Panc1 (cell line): ENCODE results near the gene WNT11. TPM values are rescaled to one million over a fixed set of nuclear protein-coding genes. Genes with fewer than 3 reads are reported as not detected.

Experiments used
- ATAC-seq: fragments of 200-7000 bp; cut with Tn5 transposase; 2 replicates; pipeline ENCODE4 v1.9.1; 2020; ENCODE audit warnings: mild to moderate bottlenecking, moderate library complexity
- BruUV-seq: library from RNA; stranded (reverse); fragments of 400-500 nt; replicated peaks from 2 replicates; lab custom pipeline; 2021; lab: Mats Ljungman, UMichigan
- CTCF ChIA-PET: fragments of 300-600 bp; sonication (Branson Sonifier 250); formaldehyde crosslinking; loops from one replicate; lab custom pipeline; 2022; ENCODE audit warnings: antibody characterized with exemption; lab: Charles Lee
- POLR2A ChIA-PET: fragments of 300-600 bp; sonication (Branson Sonifier 250); formaldehyde crosslinking; loops from one replicate; lab custom pipeline; 2022; ENCODE audit warnings: antibody characterized with exemption; lab: Charles Lee
- DNase-seq: peaks from one replicate; pipeline ENCODE4 v3.0.0-alpha.2; 2010; ENCODE audit warnings: low read depth, low spot score
- H3K27ac ChIP-seq: 2 replicates; pipeline ENCODE4 v1.5.1; 2011; ENCODE audit warnings: mild to moderate bottlenecking, low read length, inconsistent platforms
- H3K27me3 ChIP-seq: fragments of 200-500 bp; sonication (Bioruptor generic); 2 replicates; pipeline ENCODE4 v1.6.0; 2014; ENCODE audit warnings: low read length, inconsistent platforms; ENCODE audit not compliant: control insufficient read depth, insufficient read depth
- H3K36me3 ChIP-seq: fragments of 200-500 bp; sonication (Bioruptor generic); 2 replicates; pipeline ENCODE4 v1.5.1; 2014; ENCODE audit warnings: inconsistent platforms, mild to moderate bottlenecking, low read length, moderate library complexity; ENCODE audit not compliant: control insufficient read depth, insufficient read depth
- H3K4me1 ChIP-seq: 2 replicates; pipeline ENCODE4 v1.5.1; 2011; ENCODE audit warnings: inconsistent platforms, mild to moderate bottlenecking, low read length, moderate library complexity; ENCODE audit not compliant: control insufficient read depth, insufficient read depth
- H3K4me3 ChIP-seq, 2 experiments: 2 replicates each; pipeline ENCODE4 v1.5.1; 2011 to 2012; ENCODE audit warnings: low read depth in 2 of 2, low read length in 2 of 2, mild to moderate bottlenecking in 2 of 2, inconsistent platforms in 1 of 2, moderate library complexity in 1 of 2
- H3K9me3 ChIP-seq: fragments of 200-500 bp; sonication (Bioruptor generic); 2 replicates; pipeline ENCODE4 v1.5.1; 2014; ENCODE audit warnings: low read depth, mild to moderate bottlenecking, inconsistent platforms, low read length, moderate library complexity; ENCODE audit not compliant: control insufficient read depth, insufficient read depth
- POLR2AphosphoS5 ChIP-seq: IDR thresholded peaks from 2 replicates; pipeline ENCODE4 v1.6.1; 2012; ENCODE audit warnings: mild to moderate bottlenecking, low read depth, low read length, moderate library complexity
- SIN3A ChIP-seq: IDR thresholded peaks from 2 replicates; pipeline ENCODE4 v1.6.1; 2012; ENCODE audit warnings: low read depth, mild to moderate bottlenecking, low read length, moderate library complexity, borderline replicate concordance; ENCODE audit not compliant: insufficient read depth
- TCF7L2 ChIP-seq: IDR thresholded peaks from 2 replicates; pipeline ENCODE4 v1.6.1; 2011; ENCODE audit warnings: mild to moderate bottlenecking, low read depth, low read length, inconsistent platforms
- in situ Hi-C: cut with HindIII; loops from 2 replicates; pipeline ENCODE4 v1.10.0; 2016; ENCODE audit warnings: low sequenced_read_pairs, low pct_unique_long_range_greater_than_20kb
- intact Hi-C: fragments of 100-400 bp; cut with micrococcal nuclease; formaldehyde crosslinking; loops from one replicate; pipeline ENCODE4 v1.10.0; 2022; ENCODE audit not compliant: unreplicated experiment
- total RNA-seq: library from RNA; stranded (reverse); gene quantifications from one replicate; pipeline ENCODE4 v1.2.1, GENCODE V29; 2021; ENCODE audit not compliant: unreplicated experiment
- TF ChIP-seq, protein P1 (sequence below): fragments of 450-650 bp; IDR thresholded peaks from 2 replicates; pipeline ENCODE4 v1.5.1; 2017; ENCODE audit warnings: mild to moderate bottlenecking
- TF ChIP-seq, protein P2 (sequence below), 2 experiments: IDR thresholded peaks; 2 replicates each; pipeline ENCODE4 v1.6.1; 2011 to 2012; ENCODE audit warnings: low read depth in 2 of 2, control low read depth in 1 of 2, low read length in 1 of 2, mild to moderate bottlenecking in 1 of 2, moderate library complexity in 1 of 2; ENCODE audit not compliant: insufficient read depth in 1 of 2

The WNT11 gene
- total RNA-seq, 1 experiment from 2014 or later = 1.1 TPM

DNA sequence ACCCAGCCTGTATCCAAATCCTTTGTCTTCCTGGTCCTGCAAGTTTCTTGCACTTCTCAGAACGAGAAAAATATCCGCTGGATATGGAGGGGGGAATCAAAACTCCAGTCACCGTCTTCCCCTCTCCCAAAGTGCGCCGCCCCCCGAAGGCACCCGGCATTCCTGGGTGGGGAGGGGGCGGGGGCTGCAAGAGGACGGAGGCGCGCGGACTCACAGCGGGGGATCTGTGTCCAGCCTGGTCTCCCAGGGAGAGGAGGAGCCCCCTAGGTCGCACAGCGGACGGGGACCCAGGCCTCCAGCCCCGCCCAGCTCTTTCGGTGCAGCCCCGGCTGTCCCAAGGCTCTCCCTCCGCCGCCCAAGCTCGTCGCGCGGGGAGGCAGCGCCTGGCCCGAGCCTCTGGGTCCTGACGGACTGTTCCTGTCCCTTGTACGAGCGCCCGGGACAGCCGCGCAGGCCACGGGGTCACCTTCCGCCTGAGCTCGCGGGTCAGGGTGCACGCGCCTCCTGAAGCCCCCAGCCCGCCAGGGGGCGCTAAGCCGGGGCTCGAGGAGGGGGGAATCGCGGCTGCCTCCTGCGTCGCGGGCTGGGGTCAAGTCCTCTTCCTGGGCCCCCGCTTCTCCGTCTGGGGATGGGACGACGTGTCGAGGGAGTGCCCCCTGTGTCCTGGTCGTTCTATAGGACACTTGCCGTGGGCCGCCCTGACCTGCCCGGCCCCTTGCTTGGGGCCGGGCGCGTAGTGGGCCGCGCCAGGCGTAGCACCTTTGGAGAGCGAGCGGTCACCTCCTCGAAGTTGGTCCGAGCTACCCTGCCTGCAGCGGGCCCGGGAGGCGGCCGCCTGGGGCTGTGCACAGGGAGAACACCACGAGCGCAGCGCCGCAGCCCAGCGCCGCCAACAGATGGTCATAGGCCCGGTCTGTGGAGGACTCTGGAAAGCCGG is 2.4 kb upstream of the WNT11 start:
- in situ Hi-C loops = no loop called here
- peaks cover 10% of the 10 kb centered on the region; the same call in 1 of the 2 replicates for H3K27me3 ChIP-seq

DNA sequence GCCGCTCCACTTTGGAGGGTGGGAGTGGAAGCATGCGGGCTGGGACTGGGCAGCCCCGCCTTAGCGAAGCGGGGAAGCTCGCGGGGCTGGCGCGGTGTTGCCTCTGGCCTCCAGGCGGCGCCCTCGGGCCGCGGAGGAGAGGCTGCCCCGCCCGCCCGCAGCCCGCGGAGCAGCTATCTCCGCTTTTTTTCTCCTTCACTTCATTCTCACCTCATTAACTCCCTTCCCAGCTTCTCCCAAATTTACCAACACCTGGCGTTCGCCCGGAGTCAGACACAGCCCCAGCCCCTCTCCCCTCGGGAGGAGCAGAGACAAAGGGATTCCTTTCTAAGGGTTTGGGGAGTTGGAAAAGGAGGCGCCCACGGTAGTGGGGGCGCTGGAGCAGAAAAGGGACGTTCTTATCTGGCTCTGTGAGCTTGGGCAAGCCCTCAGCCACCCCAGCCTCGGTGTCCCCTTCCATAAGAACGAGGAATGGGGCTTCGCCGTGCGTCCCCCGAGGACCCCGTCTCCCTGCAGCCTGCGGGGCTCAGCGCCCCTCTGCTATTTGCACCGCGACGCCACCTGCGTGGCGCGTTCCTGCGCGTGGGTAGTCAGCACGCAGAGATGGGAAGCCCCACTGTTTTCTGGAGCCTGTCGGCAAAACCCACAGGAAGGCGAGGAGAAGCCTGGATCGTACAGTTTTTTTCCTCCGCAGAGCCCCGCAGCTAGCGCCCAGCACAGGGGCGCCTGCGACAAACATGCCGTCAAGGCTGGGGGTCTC is 1.5 kb upstream of the WNT11 start:
- intact Hi-C loops (loop anchor here (1.0 to 5.0 kb wide), 3 partner anchors 111 to 311 kb away; no protein-coding TSS in a partner anchor), in situ Hi-C loops (no loop called here)
- no peak for TF ChIP-seq POLR2AphosphoS5
- TF ChIP-seq, protein P1, sequence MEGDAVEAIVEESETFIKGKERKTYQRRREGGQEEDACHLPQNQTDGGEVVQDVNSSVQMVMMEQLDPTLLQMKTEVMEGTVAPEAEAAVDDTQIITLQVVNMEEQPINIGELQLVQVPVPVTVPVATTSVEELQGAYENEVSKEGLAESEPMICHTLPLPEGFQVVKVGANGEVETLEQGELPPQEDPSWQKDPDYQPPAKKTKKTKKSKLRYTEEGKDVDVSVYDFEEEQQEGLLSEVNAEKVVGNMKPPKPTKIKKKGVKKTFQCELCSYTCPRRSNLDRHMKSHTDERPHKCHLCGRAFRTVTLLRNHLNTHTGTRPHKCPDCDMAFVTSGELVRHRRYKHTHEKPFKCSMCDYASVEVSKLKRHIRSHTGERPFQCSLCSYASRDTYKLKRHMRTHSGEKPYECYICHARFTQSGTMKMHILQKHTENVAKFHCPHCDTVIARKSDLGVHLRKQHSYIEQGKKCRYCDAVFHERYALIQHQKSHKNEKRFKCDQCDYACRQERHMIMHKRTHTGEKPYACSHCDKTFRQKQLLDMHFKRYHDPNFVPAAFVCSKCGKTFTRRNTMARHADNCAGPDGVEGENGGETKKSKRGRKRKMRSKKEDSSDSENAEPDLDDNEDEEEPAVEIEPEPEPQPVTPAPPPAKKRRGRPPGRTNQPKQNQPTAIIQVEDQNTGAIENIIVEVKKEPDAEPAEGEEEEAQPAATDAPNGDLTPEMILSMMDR = peak; percentile 100
- peak; percentile 36 for DNase-seq
- H3K27me3 ChIP-seq = peaks cover 10% of the 10 kb centered on the region; the same call in 1 of the 2 replicates
- peak; percentile 75 for ATAC-seq
- POLR2A ChIA-PET = interaction anchor here (0.6 kb wide), 1 partner anchor 106 kb away, joined by 7 read pairs; no protein-coding TSS in a partner anchor
- peaks cover 7% of the 10 kb centered on the region; the same call in 1 of the 2 replicates for H3K4me1 ChIP-seq
- no peaks in the 10 kb centered on the region for H3K36me3 ChIP-seq
- no TSS peak for BruUV-seq
- CTCF ChIA-PET = interaction anchor here (0.6 to 2.5 kb wide), 17 partner anchors 15 to 392 kb away, joined by 3 to 27 read pairs (median 4); no protein-coding TSS in a partner anchor
- no peaks in the 10 kb centered on the region for H3K9me3 ChIP-seq
- no peak overlapping the region for H3K27ac ChIP-seq
- peak overlapping the region; percentile 49 to 93 for H3K4me3 ChIP-seq

More for the DNA sequence above, 2.4 kb upstream of the WNT11 start:
- Histone ChIP-seq H3K36me3 (no peaks in the 10 kb centered on the region), H3K9me3 (no peaks in the 10 kb centered on the region), H3K4me3 (peak overlapping the region; percentile 49 to 93), H3K4me1 (peaks cover 7% of the 10 kb centered on the region; the same call in 1 of the 2 replicates), H3K27ac (no peak overlapping the region)
- peak; percentile 67 for ATAC-seq
- TF ChIP-seq SIN3A (0 out of 2 replicates have a peak, but pooled peaks have one; percentile 35), TCF7L2 (no peak)
- TF ChIP-seq, protein P1 = peak; percentile 99
- TF ChIP-seq, protein P2, sequence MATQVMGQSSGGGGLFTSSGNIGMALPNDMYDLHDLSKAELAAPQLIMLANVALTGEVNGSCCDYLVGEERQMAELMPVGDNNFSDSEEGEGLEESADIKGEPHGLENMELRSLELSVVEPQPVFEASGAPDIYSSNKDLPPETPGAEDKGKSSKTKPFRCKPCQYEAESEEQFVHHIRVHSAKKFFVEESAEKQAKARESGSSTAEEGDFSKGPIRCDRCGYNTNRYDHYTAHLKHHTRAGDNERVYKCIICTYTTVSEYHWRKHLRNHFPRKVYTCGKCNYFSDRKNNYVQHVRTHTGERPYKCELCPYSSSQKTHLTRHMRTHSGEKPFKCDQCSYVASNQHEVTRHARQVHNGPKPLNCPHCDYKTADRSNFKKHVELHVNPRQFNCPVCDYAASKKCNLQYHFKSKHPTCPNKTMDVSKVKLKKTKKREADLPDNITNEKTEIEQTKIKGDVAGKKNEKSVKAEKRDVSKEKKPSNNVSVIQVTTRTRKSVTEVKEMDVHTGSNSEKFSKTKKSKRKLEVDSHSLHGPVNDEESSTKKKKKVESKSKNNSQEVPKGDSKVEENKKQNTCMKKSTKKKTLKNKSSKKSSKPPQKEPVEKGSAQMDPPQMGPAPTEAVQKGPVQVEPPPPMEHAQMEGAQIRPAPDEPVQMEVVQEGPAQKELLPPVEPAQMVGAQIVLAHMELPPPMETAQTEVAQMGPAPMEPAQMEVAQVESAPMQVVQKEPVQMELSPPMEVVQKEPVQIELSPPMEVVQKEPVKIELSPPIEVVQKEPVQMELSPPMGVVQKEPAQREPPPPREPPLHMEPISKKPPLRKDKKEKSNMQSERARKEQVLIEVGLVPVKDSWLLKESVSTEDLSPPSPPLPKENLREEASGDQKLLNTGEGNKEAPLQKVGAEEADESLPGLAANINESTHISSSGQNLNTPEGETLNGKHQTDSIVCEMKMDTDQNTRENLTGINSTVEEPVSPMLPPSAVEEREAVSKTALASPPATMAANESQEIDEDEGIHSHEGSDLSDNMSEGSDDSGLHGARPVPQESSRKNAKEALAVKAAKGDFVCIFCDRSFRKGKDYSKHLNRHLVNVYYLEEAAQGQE (IDR thresholded peaks at IDR 0.05; ENCODE audit: insufficient read depth in 1 of 2, low read depth in 2 of 2, low read length in 1 of 2) = no peak
- ChIA-PET CTCF (interaction anchor here (0.5 to 2.5 kb wide), 10 partner anchors 22 to 906 kb away, joined by 3 to 27 read pairs (median 5); no protein-coding TSS in a partner anchor), POLR2A (no interaction called here)
- no peak for DNase-seq
- intact Hi-C loops = loop anchor here (1.0 to 5.0 kb wide), 3 partner anchors 111 to 311 kb away; no protein-coding TSS in a partner anchor
- no TSS peak for BruUV-seq
